ENCODE measurements around the gene NYAP1. TPM values are rescaled to one million over a fixed set of nuclear protein-coding genes. Genes with fewer than 3 reads are reported as not detected.

NYAP1 gene
- total and polyA plus RNA-seq, 2 of the 8 experiments (the other 6 are each of a cell fraction or from before 2014, with no cell fraction given): 1.9 to 4.6 TPM

DNA sequence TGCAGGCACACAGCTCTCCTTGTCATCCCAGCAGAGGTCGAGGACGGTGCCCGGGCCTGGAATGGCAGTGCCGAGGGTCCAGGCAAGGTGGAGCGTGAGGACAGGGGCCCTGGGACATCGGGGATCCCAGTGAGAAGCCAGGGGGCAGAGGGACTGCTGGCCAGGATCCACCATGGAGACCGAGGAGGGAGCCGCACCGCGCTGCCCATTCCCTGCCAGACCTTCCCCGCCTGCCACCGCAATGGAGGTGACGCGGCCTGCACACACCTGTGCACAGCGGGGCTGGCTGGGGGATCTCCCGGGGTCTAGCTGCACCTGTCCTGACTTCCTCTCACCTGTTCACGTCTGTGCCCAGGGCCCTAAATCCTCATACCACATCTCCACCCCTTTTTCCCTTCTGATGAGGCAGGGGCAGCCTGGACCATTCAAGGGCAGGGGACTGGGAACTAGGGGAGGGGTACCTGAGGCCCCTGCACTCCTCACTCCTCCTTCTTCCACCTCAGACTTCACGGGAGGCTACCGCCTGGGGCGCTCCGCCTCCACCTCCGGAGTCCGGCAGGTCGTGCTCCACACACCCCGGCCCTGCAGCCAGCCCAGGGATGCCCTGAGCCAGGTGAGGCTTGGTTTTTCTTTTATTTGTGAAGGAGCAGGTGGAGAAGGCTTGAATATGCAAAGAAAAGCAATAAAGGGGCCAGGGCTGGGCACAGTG lies 6.9 kb downstream of the NYAP1 start (continued):
- no peak for TF ChIP-seq RBBP5 (IDR thresholded peaks at IDR 0.05; ENCODE audit: borderline replicate concordance, low read depth, low read length)
- no peak for TF ChIP-seq SIN3A (conservative IDR thresholded peaks at IDR 0.05 in 1 of 2, IDR thresholded peaks at IDR 0.05 in 1 of 2; ENCODE audit: low read depth in 1 of 2, low read length in 2 of 2)
- no peak for TF ChIP-seq TAF1 (IDR thresholded peaks at IDR 0.05; ENCODE audit: low read depth, low read length)
- TF ChIP-seq, protein P1, sequence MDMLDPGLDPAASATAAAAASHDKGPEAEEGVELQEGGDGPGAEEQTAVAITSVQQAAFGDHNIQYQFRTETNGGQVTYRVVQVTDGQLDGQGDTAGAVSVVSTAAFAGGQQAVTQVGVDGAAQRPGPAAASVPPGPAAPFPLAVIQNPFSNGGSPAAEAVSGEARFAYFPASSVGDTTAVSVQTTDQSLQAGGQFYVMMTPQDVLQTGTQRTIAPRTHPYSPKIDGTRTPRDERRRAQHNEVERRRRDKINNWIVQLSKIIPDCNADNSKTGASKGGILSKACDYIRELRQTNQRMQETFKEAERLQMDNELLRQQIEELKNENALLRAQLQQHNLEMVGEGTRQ (IDR thresholded peaks at IDR 0.05; ENCODE audit: low read length): no peak
- TF ChIP-seq, protein P2, sequence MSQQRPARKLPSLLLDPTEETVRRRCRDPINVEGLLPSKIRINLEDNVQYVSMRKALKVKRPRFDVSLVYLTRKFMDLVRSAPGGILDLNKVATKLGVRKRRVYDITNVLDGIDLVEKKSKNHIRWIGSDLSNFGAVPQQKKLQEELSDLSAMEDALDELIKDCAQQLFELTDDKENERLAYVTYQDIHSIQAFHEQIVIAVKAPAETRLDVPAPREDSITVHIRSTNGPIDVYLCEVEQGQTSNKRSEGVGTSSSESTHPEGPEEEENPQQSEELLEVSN (IDR thresholded peaks at IDR 0.05): no peak

Data from H1 (cell line).